ENCODE results near the gene SSRP1. TPM values are rescaled to one million over a fixed set of nuclear protein-coding genes. Genes with fewer than 3 reads are reported as not detected.

Gene SSRP1
- total and polyA plus RNA-seq, 3 experiments from 2014 or later = 44.5 to 314 (median 308) TPM

DNA sequence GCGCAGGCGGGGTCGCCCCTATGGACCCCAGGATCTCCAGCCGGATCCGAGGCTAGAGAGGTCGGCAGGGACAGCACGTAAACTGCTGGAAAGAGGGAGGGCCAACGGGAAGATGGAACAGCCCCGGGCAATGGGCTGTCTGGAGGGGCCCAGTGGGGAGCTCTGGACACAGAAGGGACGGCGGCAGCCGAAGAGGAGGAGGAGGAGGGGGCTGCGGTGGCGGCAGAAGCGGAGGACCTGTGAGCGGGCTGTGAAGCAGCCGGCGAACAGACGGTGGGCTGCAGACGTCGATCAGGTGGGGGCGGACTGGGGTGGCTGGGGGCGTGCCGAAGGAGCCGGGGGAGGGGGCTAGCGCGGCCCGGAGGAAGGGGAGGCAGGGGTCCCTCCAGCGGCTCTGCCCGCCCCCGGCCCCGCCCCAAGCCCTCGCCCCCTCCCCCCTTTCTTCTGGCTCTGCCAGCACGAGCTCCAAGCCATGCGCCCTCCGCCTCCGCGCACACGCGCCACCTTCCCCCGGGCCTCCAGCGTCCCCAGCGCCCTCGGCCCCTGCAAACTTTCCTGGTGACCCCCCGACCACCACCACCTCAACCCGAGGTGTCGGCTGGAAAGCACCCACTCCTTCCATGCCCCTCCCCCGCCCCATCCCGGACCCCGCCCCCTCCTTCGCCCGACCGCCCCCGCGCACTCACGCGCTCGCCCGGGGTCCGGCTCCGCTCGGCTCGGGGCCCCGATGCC, 11.4 kb downstream of the SSRP1 start:
- H3K36me3 ChIP-seq (ENCODE audit: insufficient read depth, low read length) = peaks cover 15% of the 10 kb centered on the region
- H3K27ac ChIP-seq (ENCODE audit: low read depth, low read length) = peak overlapping the region; percentile 64
- peaks cover 0 to 2% of the 10 kb centered on the region in 2 donors for H3K27me3 Mint-ChIP-seq
- H3K4me3 Mint-ChIP-seq = peak overlapping the region; percentile 85 to 96 (median 91)
- DNase-seq = no peak
- ChIA-PET CTCF (interaction anchor here (2.7 kb wide), 1 partner anchor 11 kb away, joined by 20 read pairs; the partner anchor contains the start of gene SSRP1), POLR2A (interaction anchor here (0.6 to 4.4 kb wide), 2 partner anchors 11 to 49 kb away, joined by 3 to 46 read pairs; partner anchors contain the start of gene SSRP1)
- peaks cover 31 to 53% (median 45%) of the 10 kb centered on the region in 3 donors for H3K4me1 Mint-ChIP-seq
- no peaks in the 10 kb centered on the region for H3K9me3 Mint-ChIP-seq
- H3K4me1 ChIP-seq (ENCODE audit: insufficient read depth, low read length) = peaks cover 21% of the 10 kb centered on the region
- H3K9me3 ChIP-seq (ENCODE audit: low read length) = no peaks in the 10 kb centered on the region
- no peaks in the 10 kb centered on the region for H3K27me3 ChIP-seq (ENCODE audit: insufficient read depth, low read length, poor library complexity, severe bottlenecking)
- H3K36me3 Mint-ChIP-seq = peaks cover 10 to 45% (median 15%) of the 10 kb centered on the region in 3 donors
- H3K4me3 ChIP-seq (ENCODE audit: low read length) = peak overlapping the region; percentile 19
- H3K27ac Mint-ChIP-seq = peak overlapping the region; percentile 72 to 96 (median 90)

GRCh38 chr11:57323855-57324153, 11.9 kb downstream of the SSRP1 start:
- Histone ChIP-seq H3K36me3 (ENCODE audit: insufficient read depth, low read length) (peaks cover 11% of the 10 kb centered on the region), H3K27ac (ENCODE audit: low read depth, low read length) (peak overlapping the region; percentile 64), H3K9me3 (ENCODE audit: low read length) (no peaks in the 10 kb centered on the region), H3K4me3 (ENCODE audit: low read length) (peak overlapping the region; percentile 19), H3K4me1 (ENCODE audit: insufficient read depth, low read length) (peaks cover 21% of the 10 kb centered on the region), H3K27me3 (ENCODE audit: insufficient read depth, low read length, poor library complexity, severe bottlenecking) (no peaks in the 10 kb centered on the region)
- ChIA-PET POLR2A (interaction anchor here (4.4 kb wide), 1 partner anchor 11 kb away, joined by 46 read pairs; the partner anchor contains the start of gene SSRP1), CTCF (no interaction called here)
- H3K27me3 Mint-ChIP-seq = peaks cover 0 to 2% of the 10 kb centered on the region in 2 donors
- peaks cover 10 to 42% (median 12%) of the 10 kb centered on the region in 3 donors for H3K36me3 Mint-ChIP-seq
- peaks cover 32 to 53% (median 45%) of the 10 kb centered on the region in 3 donors for H3K4me1 Mint-ChIP-seq
- no peak for DNase-seq
- no peaks in the 10 kb centered on the region for H3K9me3 Mint-ChIP-seq
- H3K27ac Mint-ChIP-seq = peak overlapping the region in 7 of 8 donors; percentile 72 to 96 (median 90)
- H3K4me3 Mint-ChIP-seq = peak overlapping the region; percentile 81 to 91 (median 87)

DNA sequence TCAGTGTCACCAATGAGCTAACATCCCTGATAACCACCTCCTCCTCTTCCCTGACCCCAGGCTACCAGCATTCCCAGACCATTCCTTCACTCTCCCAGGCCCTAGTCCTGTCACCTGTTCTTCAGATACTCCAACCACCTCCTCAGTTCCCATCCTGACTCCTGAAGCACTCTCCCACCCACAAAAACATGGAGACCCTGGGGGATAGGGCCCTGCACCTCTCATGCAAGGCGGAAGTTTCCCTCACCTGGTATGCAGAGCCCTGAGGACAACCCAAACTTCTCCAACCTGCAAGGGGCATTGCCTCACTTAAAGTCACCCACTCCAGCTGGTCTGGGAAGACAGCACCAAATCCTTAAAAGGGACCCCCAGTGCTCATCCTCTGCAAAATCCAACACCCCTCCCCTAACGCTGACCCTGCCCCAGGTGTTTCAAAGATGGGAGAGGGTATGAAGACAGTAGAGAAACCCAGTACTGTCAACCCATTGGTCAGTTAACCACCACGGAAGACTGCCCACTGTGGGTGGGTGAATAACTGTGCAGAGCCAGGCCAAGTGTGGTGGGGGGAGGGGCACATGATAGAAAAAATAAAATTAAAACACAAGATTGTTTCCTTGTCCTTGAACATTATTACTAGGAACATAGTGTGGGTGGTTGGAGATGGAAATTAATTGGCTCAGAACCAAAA, 12.4 kb downstream of the SSRP1 start:
- Histone ChIP-seq H3K27me3 (ENCODE audit: insufficient read depth, low read length, poor library complexity, severe bottlenecking) (no peaks in the 10 kb centered on the region), H3K4me3 (ENCODE audit: low read length) (peak overlapping the region; percentile 19), H3K27ac (ENCODE audit: low read depth, low read length) (peak overlapping the region; percentile 64), H3K36me3 (ENCODE audit: insufficient read depth, low read length) (peaks cover 8% of the 10 kb centered on the region), H3K4me1 (ENCODE audit: insufficient read depth, low read length) (peaks cover 21% of the 10 kb centered on the region), H3K9me3 (ENCODE audit: low read length) (no peaks in the 10 kb centered on the region)
- no peak for DNase-seq
- CTCF ChIA-PET = no interaction called here
- peak overlapping the region; percentile 37 to 96 (median 90) for H3K27ac Mint-ChIP-seq
- peak overlapping the region; percentile 81 to 91 (median 87) for H3K4me3 Mint-ChIP-seq
- peaks cover 8 to 37% (median 9%) of the 10 kb centered on the region in 3 donors for H3K36me3 Mint-ChIP-seq
- peaks cover 0 to 2% of the 10 kb centered on the region in 2 donors for H3K27me3 Mint-ChIP-seq
- H3K9me3 Mint-ChIP-seq = no peaks in the 10 kb centered on the region
- POLR2A ChIA-PET = interaction anchor here (0.6 to 4.4 kb wide), 2 partner anchors 12 to 18 kb away, joined by 4 to 46 read pairs; partner anchors contain the start of gene SSRP1
- H3K4me1 Mint-ChIP-seq = peaks cover 30 to 53% (median 45%) of the 10 kb centered on the region in 3 donors

- Histone ChIP-seq H3K27me3 (ENCODE audit: insufficient read depth, low read length, poor library complexity, severe bottlenecking) (no peaks in the 10 kb centered on the region), H3K27ac (ENCODE audit: low read depth, low read length) (peak overlapping the region; percentile 64), H3K36me3 (ENCODE audit: insufficient read depth, low read length) (peaks cover 7% of the 10 kb centered on the region), H3K9me3 (ENCODE audit: low read length) (no peaks in the 10 kb centered on the region), H3K4me3 (ENCODE audit: low read length) (no peak overlapping the region), H3K4me1 (ENCODE audit: insufficient read depth, low read length) (peaks cover 21% of the 10 kb centered on the region)
- peak overlapping the region; percentile 22 to 96 (median 86) for H3K27ac Mint-ChIP-seq
- DNase-seq = no peak
- H3K36me3 Mint-ChIP-seq = peaks cover 3 to 29% (median 4%) of the 10 kb centered on the region in 3 donors
- H3K4me3 Mint-ChIP-seq = peak overlapping the region; percentile 81 to 91 (median 87)
- POLR2A ChIA-PET = interaction anchor here (0.6 to 4.4 kb wide), 2 partner anchors 13 to 19 kb away, joined by 4 to 46 read pairs; partner anchors contain the start of gene SSRP1
- peaks cover 0 to 2% of the 10 kb centered on the region in 2 donors for H3K27me3 Mint-ChIP-seq
- CTCF ChIA-PET = interaction anchor here (1.1 kb wide), 1 partner anchor 28 kb away, joined by 3 read pairs; no protein-coding TSS in a partner anchor
- no peaks in the 10 kb centered on the region for H3K9me3 Mint-ChIP-seq
- peaks cover 30 to 53% (median 42%) of the 10 kb centered on the region in 3 donors for H3K4me1 Mint-ChIP-seq
Observed at GRCh38 chr11:57322256-57323166, 13.2 kb downstream of the SSRP1 start.

GRCh38 chr11:57321388-57322255, 14.1 kb downstream of the SSRP1 start:
- peak overlapping the region in 4 of 8 donors; percentile 25 to 96 (median 74) for H3K27ac Mint-ChIP-seq

DNA sequence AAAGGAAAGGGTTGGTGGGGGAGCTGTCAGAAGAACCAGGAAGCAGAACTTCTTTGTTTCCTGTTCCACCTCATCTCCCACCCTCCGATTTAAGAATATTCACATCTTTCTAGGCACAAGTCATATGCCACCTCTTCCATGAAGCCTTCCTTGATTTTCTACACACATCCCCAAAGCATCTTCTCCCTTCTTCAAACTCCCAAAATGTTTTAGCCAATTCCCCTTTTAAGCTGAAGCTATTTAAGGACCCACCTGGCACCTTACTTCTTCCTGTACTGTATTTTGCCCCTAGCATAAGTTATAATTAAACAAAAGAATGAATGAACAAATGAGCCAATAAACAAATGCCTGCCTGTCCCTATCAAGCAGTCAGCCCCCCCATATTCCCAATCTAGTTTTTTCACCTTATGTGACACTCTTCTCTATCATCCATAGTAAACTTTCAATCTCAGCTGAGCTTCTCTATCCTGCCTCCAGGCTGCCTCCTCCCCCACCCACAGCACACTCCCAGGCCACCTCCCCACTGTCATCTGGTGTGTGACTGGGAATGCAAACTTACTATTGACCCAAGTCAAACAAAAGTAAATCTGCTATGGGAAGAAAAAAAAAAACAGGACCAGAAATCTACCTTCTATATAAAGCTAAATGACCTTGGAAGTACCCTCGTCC, 14.8 kb downstream of the SSRP1 start:
- ChIA-PET POLR2A (no interaction called here), CTCF (no interaction called here)
- Histone ChIP-seq H3K9me3 (ENCODE audit: low read length) (no peaks in the 10 kb centered on the region), H3K4me1 (ENCODE audit: insufficient read depth, low read length) (peaks cover 12% of the 10 kb centered on the region), H3K4me3 (ENCODE audit: low read length) (no peak overlapping the region), H3K27me3 (ENCODE audit: insufficient read depth, low read length, poor library complexity, severe bottlenecking) (no peaks in the 10 kb centered on the region), H3K27ac (ENCODE audit: low read depth, low read length) (no peak overlapping the region), H3K36me3 (ENCODE audit: insufficient read depth, low read length) (peaks cover 10% of the 10 kb centered on the region)
- no peak for DNase-seq
- H3K36me3 Mint-ChIP-seq = peaks cover 0 to 13% (median 1%) of the 10 kb centered on the region in 3 donors
- H3K27ac Mint-ChIP-seq = peak overlapping the region in 5 of 8 donors; percentile 9 to 96 (median 53)
- H3K27me3 Mint-ChIP-seq = peaks cover 0 to 2% of the 10 kb centered on the region in 2 donors
- H3K4me3 Mint-ChIP-seq = peak overlapping the region in 1 of 7 donors; percentile 67
- H3K4me1 Mint-ChIP-seq = peaks cover 22 to 36% (median 26%) of the 10 kb centered on the region in 3 donors
- no peaks in the 10 kb centered on the region for H3K9me3 Mint-ChIP-seq

More at GRCh38 chr11:57321388-57322255, 14.1 kb downstream of the SSRP1 start:
- H3K36me3 Mint-ChIP-seq = peaks cover 0 to 20% (median 1%) of the 10 kb centered on the region in 3 donors
- Histone ChIP-seq H3K36me3 (ENCODE audit: insufficient read depth, low read length) (peaks cover 10% of the 10 kb centered on the region), H3K4me1 (ENCODE audit: insufficient read depth, low read length) (peaks cover 20% of the 10 kb centered on the region), H3K4me3 (ENCODE audit: low read length) (no peak overlapping the region), H3K27ac (ENCODE audit: low read depth, low read length) (peak overlapping the region; percentile 64), H3K27me3 (ENCODE audit: insufficient read depth, low read length, poor library complexity, severe bottlenecking) (no peaks in the 10 kb centered on the region), H3K9me3 (ENCODE audit: low read length) (no peaks in the 10 kb centered on the region)
- POLR2A ChIA-PET = no interaction called here
- no peak for DNase-seq
- peaks cover 0 to 2% of the 10 kb centered on the region in 2 donors for H3K27me3 Mint-ChIP-seq
- no peaks in the 10 kb centered on the region for H3K9me3 Mint-ChIP-seq
- CTCF ChIA-PET = interaction anchor here (1.1 kb wide), 1 partner anchor 29 kb away, joined by 3 read pairs; no protein-coding TSS in a partner anchor
- H3K4me3 Mint-ChIP-seq = peak overlapping the region in 4 of 7 donors; percentile 56 to 87 (median 66)
- peaks cover 27 to 44% (median 33%) of the 10 kb centered on the region in 3 donors for H3K4me1 Mint-ChIP-seq
